Transverse colon (tissue), 4 donors: ENCODE measurements around the gene KCNJ6. TPM values are rescaled to one million over a fixed set of nuclear protein-coding genes. Genes with fewer than 3 reads are reported as not detected.

Experiments
- DNase-seq: peaks from one replicate; pipeline ENCODE4 v3.0.0-alpha.2; 2019
- H3K27ac ChIP-seq, 4 donors: fragments of 200-600 bp; sonication (generic); 2 replicates each; pipeline ENCODE4 v1.5.1; 2016 to 2018; ENCODE audit warnings: inconsistent platforms in 4 of 4
- H3K27me3 ChIP-seq: fragments of 200-600 bp; sonication (generic); 2 replicates; pipeline ENCODE4 v1.5.1; 2017; ENCODE audit warnings: inconsistent platforms
- H3K36me3 ChIP-seq, 4 donors: fragments of 200-600 bp; sonication (generic); 2 replicates each; pipeline ENCODE4 v1.5.1; 2017 to 2019; ENCODE audit warnings: inconsistent platforms in 4 of 4
- H3K4me1 ChIP-seq, 4 donors: fragments of 200-600 bp; sonication (generic); 2 replicates each; pipeline ENCODE4 v1.5.1; 2017 to 2020; ENCODE audit warnings: inconsistent platforms in 4 of 4
- H3K4me3 ChIP-seq, 4 donors: fragments of 200-600 bp; sonication (generic); 1 replicate in 1 of 4; 2 replicates in 3 of 4; pipeline versions ENCODE4 v1.5.1 to v1.6.1; 2017 to 2019; ENCODE audit warnings: inconsistent platforms in 4 of 4
- H3K9me3 ChIP-seq, 2 donors: fragments of 200-600 bp; sonication (generic); 2 replicates each; pipeline ENCODE4 v1.5.1; 2017 to 2019; ENCODE audit warnings: inconsistent platforms in 2 of 2
- EP300 ChIP-seq: sonication (generic); formaldehyde crosslinking; IDR thresholded peaks from one replicate; pipeline ENCODE4 v1.6.1; 2017; ENCODE audit warnings: antibody characterized with exemption, low read depth
- POLR2A ChIP-seq: fragments of 450-650 bp; IDR thresholded peaks from one replicate; pipeline ENCODE4 v1.6.1; 2016; ENCODE audit warnings: antibody characterized with exemption, mild to moderate bottlenecking, moderate library complexity
- POLR2AphosphoS5 ChIP-seq, 3 donors: sonication (generic); formaldehyde crosslinking; IDR thresholded peaks; one replicate each; pipeline ENCODE4 v1.6.1; 2016; ENCODE audit warnings: antibody characterized with exemption in 3 of 3
- WGBS, 2 donors: methylation state at CpG; one replicate each; pipeline ENCODE4 v1.1.5; 2018; ENCODE audit warnings: low coverage in 1 of 2; 5-methylcytosine and 5-hydroxymethylcytosine counted together
- in situ Hi-C, 4 donors: fragments of 200-750 bp; cut with MboI; loops; one replicate each; pipeline versions ENCODE4 v1.15.0 to v1.15.1; 2017; ENCODE audit warnings: low sequenced_read_pairs in 3 of 4, low pct_ligation_motif_present in 1 of 4, low pct_unique_long_range_greater_than_20kb in 1 of 4
- intact Hi-C: fragments of 100-400 bp; cut with DNase I; formaldehyde crosslinking; loops from one replicate; pipeline ENCODE4 v1.15.1; 2023; ENCODE audit warnings: low total_unique reads
- total RNA-seq, 4 donors: library from RNA; depleted of rRNA; stranded (reverse); fragments of >200 nt; gene quantifications; one replicate each; pipeline ENCODE4 v1.1.0, GENCODE V29; 2016
- TF ChIP-seq, protein P1 (sequence below), 5 experiments: fragments of 200-600 bp in 3 of 5; fragments of 450-650 bp in 2 of 5; sonication (generic) in 3 of 5; IDR thresholded peaks; 1 replicate in 2 of 5; 2 replicates in 3 of 5; pipeline ENCODE4 v1.5.1; 2016 to 2017; ENCODE audit warnings: antibody characterized with exemption in 5 of 5, inconsistent platforms in 3 of 5, mild to moderate bottlenecking in 2 of 5, moderate library complexity in 1 of 5

Gene KCNJ6
- total RNA-seq, 4 donors from 2014 or later = 0.14 to 0.16 TPM; not detected in 2

- TF ChIP-seq EP300 = no peak
- TF ChIP-seq, protein P1, sequence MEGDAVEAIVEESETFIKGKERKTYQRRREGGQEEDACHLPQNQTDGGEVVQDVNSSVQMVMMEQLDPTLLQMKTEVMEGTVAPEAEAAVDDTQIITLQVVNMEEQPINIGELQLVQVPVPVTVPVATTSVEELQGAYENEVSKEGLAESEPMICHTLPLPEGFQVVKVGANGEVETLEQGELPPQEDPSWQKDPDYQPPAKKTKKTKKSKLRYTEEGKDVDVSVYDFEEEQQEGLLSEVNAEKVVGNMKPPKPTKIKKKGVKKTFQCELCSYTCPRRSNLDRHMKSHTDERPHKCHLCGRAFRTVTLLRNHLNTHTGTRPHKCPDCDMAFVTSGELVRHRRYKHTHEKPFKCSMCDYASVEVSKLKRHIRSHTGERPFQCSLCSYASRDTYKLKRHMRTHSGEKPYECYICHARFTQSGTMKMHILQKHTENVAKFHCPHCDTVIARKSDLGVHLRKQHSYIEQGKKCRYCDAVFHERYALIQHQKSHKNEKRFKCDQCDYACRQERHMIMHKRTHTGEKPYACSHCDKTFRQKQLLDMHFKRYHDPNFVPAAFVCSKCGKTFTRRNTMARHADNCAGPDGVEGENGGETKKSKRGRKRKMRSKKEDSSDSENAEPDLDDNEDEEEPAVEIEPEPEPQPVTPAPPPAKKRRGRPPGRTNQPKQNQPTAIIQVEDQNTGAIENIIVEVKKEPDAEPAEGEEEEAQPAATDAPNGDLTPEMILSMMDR (IDR thresholded peaks at IDR 0.05) = no peak
- no peak for TF ChIP-seq POLR2A
- no peak for TF ChIP-seq POLR2AphosphoS5 (IDR thresholded peaks at IDR 0.05)
- in situ Hi-C loops (no loop called here), intact Hi-C loops (no loop called here)
- H3K27me3 ChIP-seq = no peaks in the 10 kb centered on the region
- H3K27ac ChIP-seq = no peak overlapping the region
- H3K9me3 ChIP-seq = no peaks in the 10 kb centered on the region
- peaks cover 0 to 25% (median 17%) of the 10 kb centered on the region in 4 donors for H3K4me1 ChIP-seq
- H3K4me3 ChIP-seq = no peak overlapping the region
- H3K36me3 ChIP-seq = no peaks in the 10 kb centered on the region
- WGBS, 2 donors = 20 to 57% methylated on average over 1 to 6 of the region's 6 CpGs
- peak; percentile 44 for DNase-seq
Measured at GRCh38 chr21:37827913-37828312, 88.3 kb downstream of the KCNJ6 start.

GRCh38 chr21:37821786-37822450, 94.3 kb downstream of the KCNJ6 start:
- WGBS, 2 donors = 56 to 100% methylated on average over 1 to 3 of the region's 3 CpGs
- Histone ChIP-seq H3K9me3 (no peaks in the 10 kb centered on the region), H3K27me3 (no peaks in the 10 kb centered on the region), H3K36me3 (no peaks in the 10 kb centered on the region), H3K4me3 (no peak overlapping the region), H3K4me1 (no peaks in the 10 kb centered on the region), H3K27ac (no peak overlapping the region)
- TF ChIP-seq POLR2AphosphoS5 (IDR thresholded peaks at IDR 0.05) (no peak), POLR2A (no peak), EP300 (no peak)
- TF ChIP-seq, protein P1 (IDR thresholded peaks at IDR 0.05) = no peak
- DNase-seq = no peak
- intact Hi-C loops (no loop called here), in situ Hi-C loops (no loop called here)

DNA sequence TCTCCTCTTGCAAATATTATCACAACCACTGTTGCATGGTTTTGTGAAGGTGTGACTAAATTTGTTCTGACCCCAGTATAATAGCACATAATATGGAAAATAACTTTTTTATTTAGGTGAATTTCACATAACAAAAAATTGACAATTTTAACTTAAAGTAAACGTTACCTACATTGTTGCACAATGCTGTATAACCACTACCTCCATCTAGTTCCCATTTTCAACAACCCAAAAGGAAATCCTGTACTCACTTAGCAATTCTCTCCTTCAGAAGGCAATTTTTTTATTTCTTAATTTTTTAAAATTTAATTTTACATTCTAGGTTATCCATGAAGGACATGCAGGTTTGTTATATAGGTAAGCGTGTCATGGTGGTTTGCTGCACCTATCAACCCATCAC, 95.2 kb downstream of the KCNJ6 start:
- in situ Hi-C loops (no loop called here), intact Hi-C loops (no loop called here)
- DNase-seq = no peak
- Histone ChIP-seq H3K36me3 (no peaks in the 10 kb centered on the region), H3K27me3 (no peaks in the 10 kb centered on the region), H3K9me3 (no peaks in the 10 kb centered on the region), H3K4me1 (no peaks in the 10 kb centered on the region), H3K4me3 (no peak overlapping the region), H3K27ac (no peak overlapping the region)
- WGBS, 2 donors = 88 to 96% methylated on average over 2 of the region's 2 CpGs
- TF ChIP-seq POLR2A = no peak
- TF ChIP-seq EP300 = no peak
- no peak for TF ChIP-seq POLR2AphosphoS5 (IDR thresholded peaks at IDR 0.05)
- TF ChIP-seq, protein P1 (IDR thresholded peaks at IDR 0.05) = no peak

- TF ChIP-seq POLR2A (no peak), EP300 (no peak), POLR2AphosphoS5 (IDR thresholded peaks at IDR 0.05) (no peak)
- TF ChIP-seq, protein P1 (IDR thresholded peaks at IDR 0.05) = no peak
- Histone ChIP-seq H3K36me3 (no peaks in the 10 kb centered on the region), H3K9me3 (no peaks in the 10 kb centered on the region), H3K27me3 (no peaks in the 10 kb centered on the region), H3K27ac (no peak overlapping the region), H3K4me3 (no peak overlapping the region), H3K4me1 (no peaks in the 10 kb centered on the region)
- no peak for DNase-seq
- in situ Hi-C loops (no loop called here), intact Hi-C loops (no loop called here)
Measured at GRCh38 chr21:37819372-37819771, 96.9 kb downstream of the KCNJ6 start.
